Stimulated activated CD8-positive, alpha-beta memory T cell treated with anti-CD3 and anti-CD28 coated beads, Interleukin-12 subunit alpha, Interleukin-12 subunit beta, amount 100 ng/mL, for 24 hours (primary cell): ENCODE measurements around the gene OR5K3.
"Not testable (repeated sequence)": the region's sequence is repeated elsewhere in the genome, so short reads cannot be mapped to it uniquely, and the experiment has no call there.

Source experiments
- DNase-seq: peaks from one replicate; pipeline ENCODE4 v3.0.0-alpha.2; 2020; ENCODE audit errors: extremely low read depth

Gene OR5K3

GRCh38 chr3:98390366-98390765 lies at the start of gene OR5K3:
TSS of gene OR5K3 (plus strand) at chr3:98390666. CDS start at chr3:98390666, 0 bp downstream.
- no peak for DNase-seq

DNA sequence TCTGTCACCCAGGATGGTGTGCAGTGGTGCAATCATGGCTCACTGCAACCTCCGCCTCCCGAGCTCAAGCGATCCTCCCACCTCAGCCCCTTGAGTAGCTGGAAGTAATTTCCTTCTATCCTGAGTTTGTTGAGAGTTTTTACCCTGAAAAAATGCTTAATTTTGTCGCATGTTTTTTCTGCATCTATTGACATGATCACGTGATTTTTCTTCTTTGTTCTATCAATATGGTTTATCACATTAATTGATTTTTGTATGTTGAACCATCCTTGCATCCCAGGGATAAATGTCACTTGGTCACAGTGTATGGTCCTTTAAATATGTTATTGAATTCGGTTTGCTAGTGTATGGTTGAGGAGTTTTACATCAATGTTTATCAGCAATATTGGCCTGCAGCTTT lies 48.7 kb upstream of the OR5K3 start:
- no peak for DNase-seq

GRCh38 chr3:98343647-98344507 lies 46.6 kb upstream of the OR5K3 start:
- DNase-seq = no peak

GRCh38 chr3:98350082-98350481 lies 40.4 kb upstream of the OR5K3 start:
- DNase-seq = no peak

GRCh38 chr3:98353554-98353953 lies 36.9 kb upstream of the OR5K3 start, which contains the start of gene OR5K4:
TSS of gene OR5K4 (plus strand) at chr3:98353854. CDS start at chr3:98353854, 0 bp downstream.
- DNase-seq = no peak

- DNase-seq = no peak
Measured at GRCh38 chr3:98359250-98359649, 31.2 kb upstream of the OR5K3 start.

GRCh38 chr3:98359993-98360675 lies 30.3 kb upstream of the OR5K3 start:
- DNase-seq = no peak

DNA sequence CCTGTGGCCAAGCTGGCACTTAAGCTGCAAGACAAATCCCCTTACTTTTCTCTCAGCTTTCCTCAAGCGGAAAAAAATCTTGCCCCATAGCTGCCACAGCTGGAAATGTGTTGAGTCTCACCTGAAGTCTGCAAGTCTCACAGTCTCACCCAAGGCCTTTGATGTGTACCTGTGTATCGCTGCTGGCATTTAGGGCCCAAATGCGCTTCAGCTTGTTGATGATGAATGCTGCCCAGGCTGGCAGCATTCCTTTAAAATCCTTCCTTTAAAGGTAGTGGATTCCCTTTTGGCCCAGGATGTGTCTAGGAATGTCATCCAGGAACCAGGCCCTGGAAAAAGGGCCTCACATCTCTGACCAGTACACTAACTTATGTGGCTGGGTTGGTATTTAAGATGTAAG lies 29.8 kb upstream of the OR5K3 start:
- DNase-seq = no peak

- no peak for DNase-seq
Measured at GRCh38 chr3:98361289-98361688, 29.2 kb upstream of the OR5K3 start.

DNA sequence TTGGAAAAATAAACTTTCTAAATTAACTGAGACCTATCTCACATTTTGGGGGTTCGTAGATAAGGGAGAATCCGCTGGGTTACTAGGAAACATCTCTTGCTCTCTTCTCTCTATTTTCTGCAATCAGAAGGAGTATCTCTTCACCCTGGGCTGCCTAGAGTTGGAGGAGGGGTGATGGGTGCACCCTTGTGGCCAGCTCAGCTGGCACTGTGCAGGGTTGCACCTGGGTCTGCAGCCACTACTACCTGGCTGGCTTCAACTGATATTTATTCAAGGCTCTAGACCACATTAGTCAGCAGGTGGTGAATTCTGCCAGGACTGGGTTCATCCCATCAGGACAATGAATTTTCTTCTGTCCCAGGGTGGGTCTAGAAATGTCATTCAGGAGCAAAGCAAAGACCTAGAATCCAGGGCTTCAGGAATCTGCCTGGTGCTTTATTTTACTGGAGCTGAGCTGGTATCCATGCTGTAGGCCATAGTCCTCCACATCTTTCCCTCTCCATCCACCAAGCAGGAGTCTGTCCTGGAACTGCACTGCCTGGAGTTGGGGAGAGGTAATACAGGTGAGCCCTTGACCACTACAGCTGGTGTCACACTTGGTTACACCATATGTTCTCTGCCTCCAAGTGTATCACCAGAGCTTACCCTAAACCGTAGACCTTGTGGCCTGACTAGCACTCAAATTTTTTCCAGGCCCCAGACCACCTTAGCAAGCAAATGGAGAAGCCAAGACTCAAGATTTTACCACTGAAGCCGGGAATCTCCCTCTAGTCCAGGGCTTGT lies 22.8 kb upstream of the OR5K3 start:
- no peak for DNase-seq

DNA sequence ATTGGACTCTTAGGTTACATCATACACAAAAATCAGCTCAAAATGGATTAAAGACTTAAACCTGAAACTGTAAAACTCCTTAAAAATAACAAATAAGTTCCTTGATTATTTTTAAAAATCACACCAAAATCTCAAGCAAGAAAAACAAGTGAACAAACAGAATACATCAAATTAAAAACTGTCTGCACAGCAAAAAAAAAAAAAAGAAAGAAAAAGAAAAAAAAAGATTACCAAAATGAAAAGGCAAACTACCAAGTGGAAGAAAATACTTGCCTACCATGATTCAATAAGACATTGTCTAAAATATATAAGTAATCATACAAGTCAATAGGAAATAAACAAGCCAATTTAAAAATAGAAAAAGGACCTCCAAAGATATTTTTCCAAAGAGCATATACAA lies 19.3 kb upstream of the OR5K3 start:
- no peak for DNase-seq

DNA sequence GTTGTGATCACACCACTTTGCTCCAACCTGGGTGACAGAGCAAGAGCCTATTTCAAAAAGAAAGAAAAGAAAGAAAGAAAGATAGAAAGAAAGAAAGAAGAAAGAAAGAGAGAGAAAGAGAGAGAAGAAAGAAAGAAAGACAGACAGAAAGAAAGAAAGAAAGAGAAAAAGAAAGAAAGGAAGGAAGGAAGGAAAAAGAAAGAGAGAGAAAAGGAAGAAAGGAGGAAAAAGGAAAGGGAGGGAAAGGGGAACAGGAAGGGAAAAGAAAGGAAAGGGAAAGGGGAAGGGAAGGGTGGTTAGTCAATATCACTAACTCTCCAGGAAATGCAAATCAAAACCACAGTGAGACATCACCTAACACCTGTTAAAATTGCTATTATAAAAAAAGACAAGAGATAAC lies 18.6 kb upstream of the OR5K3 start:
- DNase-seq = no peak

- DNase-seq = no peak
Measured at GRCh38 chr3:98372445-98372844, 18.0 kb upstream of the OR5K3 start.

DNA sequence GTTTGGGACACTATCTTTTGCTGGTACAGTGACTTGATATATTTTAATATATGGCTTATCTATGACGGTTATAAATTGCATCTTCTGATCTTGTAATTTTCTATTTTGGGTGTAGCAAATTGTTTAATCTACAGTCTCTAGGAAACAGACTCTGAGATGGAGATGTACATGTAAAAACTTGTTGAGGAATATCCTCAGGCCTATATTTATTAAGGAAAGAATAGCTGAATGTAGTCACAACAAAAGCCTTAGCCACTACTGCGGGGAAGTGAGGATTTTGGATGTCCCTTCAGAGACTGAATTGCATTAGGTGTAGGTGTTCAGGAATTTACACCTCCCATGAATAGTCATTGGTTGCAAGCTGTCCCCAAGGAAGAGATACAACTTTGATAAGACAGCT lies 13.8 kb upstream of the OR5K3 start:
- no peak for DNase-seq

DNA sequence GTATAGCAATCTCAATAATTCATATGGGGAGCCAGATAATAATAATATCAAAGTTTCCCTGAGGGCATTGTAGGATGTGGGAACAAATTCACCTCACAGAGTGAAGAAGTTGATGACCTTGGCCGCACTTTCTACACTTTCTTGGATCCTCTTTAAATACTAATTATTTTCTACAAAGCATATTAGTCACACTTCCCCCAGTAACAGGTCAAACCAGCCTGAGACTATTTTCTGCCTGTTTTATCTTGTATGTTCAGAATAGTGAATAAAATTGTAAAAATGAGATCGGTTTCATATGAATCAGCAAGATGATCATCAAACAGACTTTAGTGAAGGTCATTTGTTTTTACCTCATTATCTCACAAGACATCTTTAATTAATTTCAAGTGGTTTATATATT lies 2.3 kb upstream of the OR5K3 start:
- no peak for DNase-seq

DNA sequence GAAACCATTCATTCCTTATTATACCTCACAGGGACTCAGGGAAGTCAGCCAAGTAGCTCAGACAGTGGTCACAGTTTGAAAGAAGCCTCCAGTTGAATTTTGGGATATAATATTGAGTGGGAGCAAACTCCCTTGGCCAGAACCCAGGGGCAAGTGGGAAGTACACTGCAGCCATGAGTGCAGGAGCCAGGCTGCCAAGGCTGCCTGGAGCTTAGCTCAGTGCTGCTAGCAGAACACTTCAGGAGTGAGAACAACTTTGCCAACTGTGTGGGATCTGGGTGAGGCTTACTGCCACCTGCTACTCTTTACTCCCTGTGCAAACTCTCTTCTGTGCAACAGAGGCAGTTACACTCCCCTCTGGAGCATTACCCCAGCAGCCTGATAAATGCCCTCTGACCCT lies 4.6 kb downstream of the OR5K3 start:
- DNase-seq = no peak

DNA sequence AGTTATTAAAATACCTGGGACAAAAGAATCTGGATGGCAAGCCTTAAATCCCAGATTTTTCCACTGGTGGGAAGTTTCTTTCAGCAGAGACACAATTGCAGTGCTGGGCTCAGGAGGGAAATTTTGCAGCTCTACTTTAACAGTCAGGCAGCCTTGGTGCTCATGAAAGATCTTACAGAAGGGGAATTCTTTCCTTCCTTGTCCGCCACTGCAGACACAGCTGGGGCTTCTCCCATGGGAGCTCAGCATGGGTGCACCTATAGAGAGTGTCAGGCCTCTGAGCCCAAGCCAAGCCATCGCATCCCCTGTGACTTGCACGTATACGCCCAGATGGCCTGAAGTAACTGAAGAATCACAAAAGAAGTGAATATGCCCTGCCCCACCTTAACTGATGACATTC lies 6.0 kb downstream of the OR5K3 start:
- not testable (repeated sequence) for DNase-seq

DNA sequence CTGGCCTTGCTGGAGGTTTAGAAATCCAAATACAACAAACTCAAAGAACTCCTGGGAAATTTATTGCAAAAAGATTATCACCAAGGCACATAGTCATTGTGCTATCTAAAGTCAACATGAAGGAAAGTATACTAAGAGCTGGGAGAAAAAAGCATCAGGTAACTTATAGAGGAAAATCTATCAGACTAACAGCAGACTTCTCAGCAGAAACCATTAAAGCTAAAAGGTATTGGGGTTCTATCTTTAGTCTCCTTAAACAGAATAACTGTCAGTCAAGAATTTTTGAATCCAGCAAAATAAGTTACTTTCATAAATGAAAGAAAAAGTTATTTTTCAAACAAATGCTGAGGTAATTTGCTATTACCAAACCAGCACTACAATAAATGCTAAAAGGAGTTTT lies 8.0 kb downstream of the OR5K3 start:
- no peak for DNase-seq

DNA sequence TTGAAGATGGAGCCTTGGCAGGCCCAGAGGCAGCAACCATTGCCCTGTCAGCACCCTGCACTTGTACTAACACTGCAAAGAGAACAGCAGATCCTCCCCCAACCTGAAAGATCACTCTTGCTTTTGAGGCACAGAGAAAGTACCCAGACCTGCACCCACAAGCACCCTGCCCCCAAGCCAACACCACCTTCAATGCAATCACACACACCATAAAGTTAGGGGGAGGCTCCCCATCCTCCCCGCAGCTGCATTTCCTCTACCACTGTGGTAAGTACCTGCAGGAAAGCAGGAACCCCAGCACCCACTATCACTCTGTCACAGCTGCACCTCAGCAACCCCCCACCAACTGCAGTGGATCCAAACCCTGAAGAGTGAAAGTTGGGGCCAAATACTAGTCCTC lies 12.0 kb downstream of the OR5K3 start:
- DNase-seq = no peak

- DNase-seq = no peak
Measured at GRCh38 chr3:98404010-98404409, 13.5 kb downstream of the OR5K3 start.

GRCh38 chr3:98406034-98406433 lies 15.6 kb downstream of the OR5K3 start:
- DNase-seq = no peak

GRCh38 chr3:98432575-98432974 lies 42.1 kb downstream of the OR5K3 start:
- no peak for DNase-seq
